ENCODE results near the gene CAPN8.

CAPN8 gene

GRCh38 chr1:223665592-223666312 lies at the start of gene CAPN8:
Gene CAPN8, minus strand, starts transcription at chr1:223665701. Its CDS starts 55 bp downstream, at chr1:223665646.
- DNase-seq (ENCODE audit: low read depth) = no peak

- DNase-seq (ENCODE audit: low read depth) = peak; percentile 96
Observed at GRCh38 chr1:223714849-223715603, 49.5 kb upstream of the CAPN8 start.

GRCh38 chr1:223714421-223714724 lies 48.9 kb upstream of the CAPN8 start:
- no peak for DNase-seq (ENCODE audit: low read depth)

- peak; percentile 51 for DNase-seq (ENCODE audit: low read depth)
Observed at GRCh38 chr1:223713546-223714420, 48.3 kb upstream of the CAPN8 start.

- no peak for DNase-seq (ENCODE audit: low read depth)
Observed at GRCh38 chr1:223712850-223713474, 47.5 kb upstream of the CAPN8 start.

GRCh38 chr1:223712194-223712849 lies 46.8 kb upstream of the CAPN8 start, which contains the start of gene CAPN2:
Gene CAPN2, plus strand, starts transcription at chr1:223712539. Its CDS starts 102 bp downstream, at chr1:223712641.
- peak; percentile 82 for DNase-seq (ENCODE audit: low read depth)

- no peak for DNase-seq (ENCODE audit: low read depth)
Observed at GRCh38 chr1:223711747-223712193, 46.3 kb upstream of the CAPN8 start.

- DNase-seq (ENCODE audit: low read depth) = no peak
Observed at GRCh38 chr1:223711173-223711572, 45.7 kb upstream of the CAPN8 start.

GRCh38 chr1:223710179-223711133 lies 45.0 kb upstream of the CAPN8 start:
- DNase-seq (ENCODE audit: low read depth) = no peak

GRCh38 chr1:223709598-223709997 lies 44.1 kb upstream of the CAPN8 start:
- DNase-seq (ENCODE audit: low read depth) = no peak

GRCh38 chr1:223708651-223709268 lies 43.3 kb upstream of the CAPN8 start:
- no peak for DNase-seq (ENCODE audit: low read depth)

- DNase-seq (ENCODE audit: low read depth) = no peak
Observed at GRCh38 chr1:223708001-223708359, 42.5 kb upstream of the CAPN8 start.

GRCh38 chr1:223707256-223708000 lies 41.9 kb upstream of the CAPN8 start:
- peak; percentile 100 for DNase-seq (ENCODE audit: low read depth)

GRCh38 chr1:223706077-223706973 lies 40.8 kb upstream of the CAPN8 start:
- peak; percentile 97 for DNase-seq (ENCODE audit: low read depth)

GRCh38 chr1:223704921-223705878 lies 39.7 kb upstream of the CAPN8 start:
- peak; percentile 58 for DNase-seq (ENCODE audit: low read depth)

- DNase-seq (ENCODE audit: low read depth) = no peak
Observed at GRCh38 chr1:223703668-223704013, 38.1 kb upstream of the CAPN8 start.
